Suprapubic skin (tissue), 3 donors: Measurements from ENCODE around the gene NABP2.

Experiments
- EP300 ChIP-seq: sonication (generic); formaldehyde crosslinking; IDR thresholded peaks from one replicate; pipeline ENCODE4 v1.6.1; 2017; ENCODE audit warnings: antibody characterized with exemption
- TF ChIP-seq, protein P1 (sequence below), 2 donors: fragments of 200-600 bp in 1 of 2; fragments of 450-650 bp in 1 of 2; sonication (generic) in 1 of 2; IDR thresholded peaks; one replicate each; pipeline ENCODE4 v1.5.1; 2016 to 2019; ENCODE audit warnings: antibody characterized with exemption in 2 of 2, mild to moderate bottlenecking in 1 of 2, moderate library complexity in 1 of 2

DNA sequence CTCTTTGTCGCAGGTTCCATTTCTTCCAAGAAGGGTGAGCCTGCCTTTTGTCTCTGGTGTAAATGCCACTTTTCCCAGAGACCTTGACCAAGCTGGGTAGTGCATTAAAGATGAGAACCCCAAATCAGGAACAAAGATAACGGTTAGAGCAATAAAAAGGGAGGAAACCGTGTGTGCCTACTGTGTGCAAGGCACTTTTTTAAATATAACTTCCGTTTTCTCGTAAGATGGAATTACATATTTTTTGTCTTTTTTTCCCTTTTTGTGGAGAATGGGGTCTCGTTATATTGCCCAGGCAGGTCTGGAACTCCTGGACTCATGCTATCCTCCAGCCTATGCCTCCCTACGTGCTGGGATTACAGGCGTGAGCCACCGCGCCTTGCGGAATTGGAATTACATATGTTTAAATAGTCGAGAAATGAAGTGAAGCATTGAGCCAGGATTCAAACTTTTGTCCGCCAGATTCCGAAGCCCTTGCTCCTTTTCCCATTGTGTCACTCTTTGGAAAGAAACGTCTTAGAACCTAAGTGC, 506 bp upstream of the NABP2 start:
- TF ChIP-seq, protein P1, sequence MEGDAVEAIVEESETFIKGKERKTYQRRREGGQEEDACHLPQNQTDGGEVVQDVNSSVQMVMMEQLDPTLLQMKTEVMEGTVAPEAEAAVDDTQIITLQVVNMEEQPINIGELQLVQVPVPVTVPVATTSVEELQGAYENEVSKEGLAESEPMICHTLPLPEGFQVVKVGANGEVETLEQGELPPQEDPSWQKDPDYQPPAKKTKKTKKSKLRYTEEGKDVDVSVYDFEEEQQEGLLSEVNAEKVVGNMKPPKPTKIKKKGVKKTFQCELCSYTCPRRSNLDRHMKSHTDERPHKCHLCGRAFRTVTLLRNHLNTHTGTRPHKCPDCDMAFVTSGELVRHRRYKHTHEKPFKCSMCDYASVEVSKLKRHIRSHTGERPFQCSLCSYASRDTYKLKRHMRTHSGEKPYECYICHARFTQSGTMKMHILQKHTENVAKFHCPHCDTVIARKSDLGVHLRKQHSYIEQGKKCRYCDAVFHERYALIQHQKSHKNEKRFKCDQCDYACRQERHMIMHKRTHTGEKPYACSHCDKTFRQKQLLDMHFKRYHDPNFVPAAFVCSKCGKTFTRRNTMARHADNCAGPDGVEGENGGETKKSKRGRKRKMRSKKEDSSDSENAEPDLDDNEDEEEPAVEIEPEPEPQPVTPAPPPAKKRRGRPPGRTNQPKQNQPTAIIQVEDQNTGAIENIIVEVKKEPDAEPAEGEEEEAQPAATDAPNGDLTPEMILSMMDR (IDR thresholded peaks at IDR 0.05), result no peak
- TF ChIP-seq EP300, result no peak
